SH-SY5Y (cell line): ENCODE data around the gene ADAMTSL1.

Experiments
- GATA2 ChIP-seq: IDR thresholded peaks from 2 replicates; pipeline ENCODE4 v1.6.1; 2011; ENCODE audit warnings: mild to moderate bottlenecking, low read depth, low read length
- GATA3 ChIP-seq: IDR thresholded peaks from 2 replicates; pipeline ENCODE4 v1.6.1; 2011; ENCODE audit warnings: low read depth, mild to moderate bottlenecking, low read length, moderate library complexity

The ADAMTSL1 gene

DNA sequence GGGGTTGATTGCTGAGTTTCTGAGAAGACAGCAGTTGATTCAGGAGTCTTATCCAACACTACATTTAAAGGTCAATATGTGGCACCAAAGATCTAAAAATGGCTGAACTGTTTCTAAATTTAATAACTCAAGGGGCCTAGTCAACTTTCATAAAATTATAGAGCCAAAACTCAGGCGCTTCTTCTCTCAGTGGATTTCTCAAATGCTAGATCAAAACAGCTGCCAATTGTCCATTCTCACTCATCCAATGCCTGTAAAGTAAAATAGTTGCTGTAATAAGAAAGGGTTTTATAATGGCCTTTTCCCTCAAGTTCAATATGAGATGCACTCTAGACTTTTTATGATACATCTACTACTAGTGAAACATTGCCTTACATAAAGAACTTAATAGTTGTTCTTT, 26.5 kb downstream of the ADAMTSL1 start:
- TF ChIP-seq GATA2 (no peak), GATA3 (no peak)

DNA sequence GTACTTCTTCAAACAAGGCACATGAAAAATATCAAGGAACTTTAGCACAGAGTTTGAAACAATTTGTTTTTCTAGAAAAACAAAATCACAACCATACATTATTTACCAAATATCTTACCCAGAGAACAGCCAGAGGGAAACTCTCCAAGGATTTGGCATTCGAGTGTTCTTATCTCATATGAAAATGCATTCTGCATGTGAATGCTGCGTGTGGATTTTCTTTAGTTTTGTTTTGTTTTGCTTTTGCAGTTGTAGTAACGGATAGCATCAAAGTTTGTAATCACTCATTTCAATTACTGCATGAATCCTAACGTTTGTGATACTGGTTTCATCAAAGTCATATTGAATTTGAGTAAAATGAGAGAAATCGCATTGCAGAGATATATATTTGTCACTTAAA, 28.0 kb downstream of the ADAMTSL1 start:
- no peak for TF ChIP-seq GATA3
- TF ChIP-seq GATA2 = no peak

DNA sequence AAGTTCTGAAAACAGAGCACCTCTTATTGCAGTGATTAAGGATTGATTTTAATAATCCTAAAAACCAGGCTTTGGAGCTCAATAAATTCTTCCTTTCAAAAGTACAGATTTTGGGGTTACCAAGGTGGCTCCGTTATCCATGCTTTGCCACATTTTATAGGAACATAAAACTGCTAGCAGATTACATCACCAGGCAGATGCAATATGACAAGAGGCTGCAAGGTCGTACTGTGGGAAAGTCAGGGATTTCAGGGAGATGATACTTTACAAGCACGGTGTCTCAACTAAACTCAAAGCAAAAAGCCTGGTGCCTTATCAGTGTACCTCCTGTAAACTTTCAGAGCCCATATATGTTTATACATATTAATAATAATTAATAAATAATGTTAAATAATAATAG, 28.6 kb downstream of the ADAMTSL1 start:
- TF ChIP-seq GATA2 = no peak
- no peak for TF ChIP-seq GATA3

DNA sequence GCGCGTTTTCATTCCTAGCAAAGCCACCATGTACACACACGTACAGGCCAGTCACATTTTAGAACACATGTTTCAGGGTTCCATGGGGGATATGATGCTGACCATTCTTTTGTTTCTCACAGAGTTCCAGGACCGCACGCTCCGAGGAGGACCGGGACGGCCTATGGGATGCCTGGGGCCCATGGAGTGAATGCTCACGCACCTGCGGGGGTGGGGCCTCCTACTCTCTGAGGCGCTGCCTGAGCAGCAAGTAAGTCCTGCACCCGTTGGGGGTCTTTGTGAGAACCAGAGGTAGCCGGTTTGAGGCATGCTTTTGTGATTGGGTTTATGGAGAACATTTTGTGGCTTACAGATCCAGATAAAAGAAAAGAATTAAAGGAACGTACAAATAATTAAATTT, 30.8 kb downstream of the ADAMTSL1 start:
- TF ChIP-seq GATA2 (no peak), GATA3 (no peak)

DNA sequence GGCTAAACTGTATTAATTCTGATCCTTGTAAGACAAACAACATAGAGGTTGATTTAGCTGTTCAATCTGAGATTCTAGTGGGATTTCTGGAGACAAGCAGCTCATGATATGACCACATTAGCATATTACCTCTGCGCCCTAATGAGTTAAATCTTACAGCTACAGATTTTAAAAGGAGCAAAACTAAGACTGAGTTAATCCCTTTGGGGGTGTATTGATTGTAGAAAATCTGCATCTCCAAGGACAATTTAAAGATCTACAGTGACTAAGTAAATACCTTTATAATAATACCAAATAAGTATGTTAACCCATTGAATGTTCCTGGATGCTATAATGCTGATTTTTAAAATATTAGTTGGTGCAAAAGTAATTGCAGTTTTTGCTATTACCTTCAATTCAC, 33.2 kb downstream of the ADAMTSL1 start:
- TF ChIP-seq GATA3 = no peak
- TF ChIP-seq GATA2 = no peak

DNA sequence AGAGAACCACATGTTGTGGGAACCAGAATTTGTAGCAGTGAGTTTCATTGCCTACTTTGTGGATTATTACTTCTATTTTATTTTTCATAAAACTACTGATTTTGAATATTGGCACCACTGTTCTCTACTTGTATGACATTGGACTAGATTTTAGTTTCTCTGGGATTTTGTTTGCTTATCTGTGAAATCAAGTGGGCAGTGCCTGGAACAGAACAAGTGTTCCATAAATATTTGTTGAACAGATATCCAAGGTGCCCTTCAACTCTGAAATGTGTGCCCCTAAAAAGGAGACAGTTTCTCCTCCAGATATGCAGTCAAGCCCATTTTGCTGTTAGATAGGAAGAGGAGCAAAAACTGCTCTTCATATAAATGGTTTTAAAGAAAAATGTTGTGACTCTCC, 42.6 kb downstream of the ADAMTSL1 start:
- TF ChIP-seq GATA2 = no peak; the same call in 1 of the 2 replicates
- TF ChIP-seq GATA3 = no peak

DNA sequence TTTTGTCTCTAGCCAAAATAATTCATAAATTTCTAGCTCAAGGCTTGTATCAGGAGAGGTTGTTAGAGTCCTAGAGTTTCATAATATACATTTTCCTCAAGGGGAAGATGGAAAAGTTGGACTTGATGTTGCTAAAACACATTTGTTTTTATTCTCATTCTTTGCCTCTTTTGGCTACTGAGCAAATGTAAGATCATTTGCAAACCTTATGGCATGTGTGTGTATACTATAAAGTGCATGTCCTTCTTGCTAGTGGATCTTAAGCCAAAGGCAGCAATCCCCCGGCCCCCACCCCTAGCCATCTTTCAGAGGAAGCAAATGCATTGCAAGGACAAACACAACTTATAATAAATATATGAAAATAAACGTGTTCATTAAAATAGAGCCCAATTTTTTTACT, 43.0 kb downstream of the ADAMTSL1 start:
- TF ChIP-seq GATA3 (no peak), GATA2 (no peak)

DNA sequence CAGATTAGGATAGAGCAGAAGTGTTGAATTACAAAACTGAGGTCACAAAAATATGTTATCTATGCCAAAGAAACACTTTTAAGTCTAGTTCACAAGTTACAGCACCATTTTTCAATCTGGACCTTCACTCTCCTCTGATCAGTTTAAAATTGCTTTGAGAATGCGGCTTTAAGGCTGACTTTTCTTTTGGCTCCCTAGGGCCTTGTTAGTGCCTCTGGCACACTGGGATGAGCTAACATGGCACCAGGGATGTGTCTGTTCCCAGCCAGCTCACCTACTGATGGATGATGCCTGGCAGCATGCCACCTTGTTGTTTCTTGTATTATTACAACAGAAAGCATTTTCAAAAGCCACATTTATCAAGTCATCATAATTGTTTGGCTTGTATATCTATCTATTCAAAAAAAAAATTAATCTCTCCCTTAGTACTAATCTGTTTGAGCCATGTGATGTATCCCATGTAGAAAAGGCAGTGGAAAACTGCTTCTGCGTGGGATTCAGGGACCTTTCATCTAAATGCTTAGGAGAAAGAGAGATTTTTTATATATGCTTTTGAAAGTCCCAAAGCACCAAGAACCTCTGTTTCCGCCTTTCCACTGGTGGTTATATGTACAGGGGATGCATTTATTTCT, 46.6 kb downstream of the ADAMTSL1 start:
- no peak for TF ChIP-seq GATA3
- no peak for TF ChIP-seq GATA2

DNA sequence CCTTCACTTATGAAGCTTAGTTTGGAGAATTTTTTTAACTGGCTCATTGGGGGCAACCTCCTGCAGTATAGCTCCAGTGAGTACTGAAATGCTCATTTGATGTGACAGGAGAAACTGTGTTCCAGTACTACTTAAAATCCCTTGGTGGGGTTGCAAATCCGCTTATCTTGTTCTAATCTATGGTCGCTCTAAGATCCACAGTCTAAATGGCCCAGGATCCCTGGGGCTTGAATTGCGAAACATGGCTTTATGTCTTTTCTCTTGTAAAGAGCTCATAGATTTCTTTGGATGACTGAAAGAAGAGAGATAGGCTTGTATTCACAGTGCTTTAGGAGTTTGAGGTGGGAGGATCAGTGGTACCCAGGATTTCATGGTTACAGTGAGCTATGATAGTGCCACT, 52.7 kb downstream of the ADAMTSL1 start:
- TF ChIP-seq GATA3 (no peak), GATA2 (no peak)

DNA sequence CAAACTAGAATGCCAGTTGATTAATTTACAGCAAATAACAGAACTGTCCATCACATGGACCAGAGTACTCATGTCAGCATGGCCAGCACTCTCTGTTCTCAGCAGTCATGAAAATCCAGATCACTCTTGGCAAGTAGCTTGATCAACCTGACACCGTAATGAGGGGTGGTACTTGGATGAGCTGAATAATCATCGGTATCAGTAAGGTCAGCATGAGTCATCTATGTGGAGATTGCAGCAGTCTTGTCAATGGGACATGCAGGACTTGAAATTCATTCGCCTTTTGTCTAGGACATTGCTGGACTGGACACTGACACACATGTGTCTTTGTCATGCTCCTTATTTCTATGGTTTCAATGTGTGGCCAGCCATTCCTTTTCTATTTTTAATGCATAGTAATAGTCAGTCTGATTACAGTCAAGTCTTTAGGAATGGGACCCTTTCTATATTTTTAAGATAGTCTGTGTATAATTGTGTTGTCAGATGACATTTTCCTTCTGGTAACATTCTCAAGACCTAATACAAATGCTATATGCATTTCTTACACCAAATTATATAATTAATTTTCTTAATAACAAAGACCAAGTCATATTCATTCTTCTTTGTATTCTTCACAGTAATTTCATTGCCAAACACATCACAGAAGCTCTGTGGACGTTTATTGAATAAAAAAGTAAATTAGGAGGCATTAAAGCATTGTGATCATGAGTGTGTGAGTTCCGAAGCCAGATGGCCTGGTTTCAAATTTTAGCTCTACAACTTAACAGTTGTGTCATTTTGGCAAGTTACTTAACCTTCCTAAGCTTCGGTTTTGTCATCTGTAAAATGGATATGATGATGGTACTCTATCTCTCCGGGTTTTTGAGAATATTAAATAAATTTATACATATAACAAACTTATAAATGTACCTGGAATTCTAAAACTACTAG, 57.4 kb downstream of the ADAMTSL1 start:
- TF ChIP-seq GATA2 = no peak
- TF ChIP-seq GATA3 = no peak

DNA sequence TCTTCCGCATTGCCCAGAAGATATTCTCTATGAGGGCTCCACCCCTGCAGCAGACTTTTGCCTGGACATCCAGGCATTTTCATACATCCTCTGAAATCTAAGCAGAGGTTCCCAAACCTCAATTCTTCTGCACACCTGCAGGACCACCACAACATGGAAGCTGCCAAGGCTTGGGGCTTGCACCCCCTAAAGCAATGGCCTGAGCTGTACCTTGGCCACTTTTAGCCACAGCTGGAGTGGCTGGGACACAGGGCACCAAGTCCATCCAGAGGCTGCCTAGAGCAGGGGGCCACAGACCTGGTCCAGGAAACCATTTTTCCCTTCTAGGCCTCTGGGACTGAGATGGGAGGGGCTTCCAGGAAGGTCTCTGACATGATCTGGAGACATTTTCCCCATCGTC, 60.7 kb downstream of the ADAMTSL1 start:
- TF ChIP-seq GATA3 (no peak), GATA2 (no peak)

DNA sequence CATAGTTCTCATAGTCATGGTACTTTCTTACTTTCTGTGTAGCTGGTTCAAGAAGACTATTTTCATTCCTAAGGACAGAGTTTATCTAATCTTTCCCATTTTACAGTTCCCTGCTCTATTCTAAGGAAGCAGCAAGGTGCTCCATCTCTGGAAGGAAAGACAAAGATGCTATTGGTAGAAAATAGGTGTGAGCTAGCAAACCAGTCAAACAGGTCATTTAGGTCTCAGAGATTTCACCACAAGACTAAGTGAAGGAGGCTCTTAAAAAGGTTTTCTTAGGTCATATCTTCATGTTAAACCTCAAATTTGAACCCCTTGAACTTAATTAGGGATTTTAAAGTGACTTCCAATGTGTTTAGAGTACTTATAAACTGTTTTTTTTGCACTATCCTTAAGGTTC, 62.6 kb downstream of the ADAMTSL1 start:
- TF ChIP-seq GATA3 = no peak
- TF ChIP-seq GATA2 = no peak

DNA sequence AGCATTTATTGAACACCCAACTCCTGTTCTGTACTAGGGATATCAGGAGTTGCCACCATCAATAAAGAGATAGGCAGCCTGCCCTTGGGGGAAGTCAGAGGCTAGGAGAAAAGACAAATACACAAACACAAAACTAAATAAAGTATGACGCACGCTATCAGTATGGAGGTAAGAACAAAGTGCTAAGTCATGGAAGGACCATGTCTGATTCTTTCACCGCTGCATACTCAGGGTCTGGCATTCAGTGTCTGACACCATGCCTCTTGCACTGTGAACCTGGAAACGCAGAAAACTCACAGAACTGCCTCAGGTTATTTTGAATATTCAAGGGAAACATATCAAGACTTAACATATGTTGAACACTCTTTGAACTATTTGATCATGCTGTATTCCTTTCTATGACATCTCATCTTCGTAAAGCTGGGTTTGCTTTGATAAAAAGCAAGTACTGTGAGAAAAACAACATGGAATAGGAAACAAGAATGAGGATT, 65.3 kb downstream of the ADAMTSL1 start:
- TF ChIP-seq GATA3 (no peak), GATA2 (no peak)

DNA sequence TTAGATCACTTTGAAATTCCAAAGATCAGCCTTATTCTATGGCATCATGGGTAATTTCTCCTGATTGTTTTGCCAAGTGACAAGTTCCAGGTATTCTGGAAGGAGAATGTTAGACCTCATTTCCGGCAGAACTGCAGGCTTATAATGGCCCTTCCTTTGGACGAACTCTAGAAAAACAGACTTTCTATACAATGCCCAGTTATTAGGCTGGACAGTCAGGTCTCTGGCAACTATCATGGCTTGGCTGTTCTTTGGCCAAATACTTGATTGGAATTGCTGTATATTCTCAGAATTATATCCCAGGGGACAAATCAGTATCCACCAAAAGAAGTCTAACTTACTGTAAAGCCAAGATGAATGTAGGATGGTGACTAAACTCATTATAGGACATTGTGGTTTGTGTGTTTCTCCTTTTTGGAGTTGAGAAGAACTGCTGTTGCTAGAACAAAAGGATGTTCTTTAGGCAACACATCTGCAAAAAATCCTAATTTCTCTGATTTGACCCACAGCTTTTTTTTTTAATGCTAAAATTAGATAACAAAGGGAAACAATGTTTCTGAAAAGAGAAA, 69.0 kb downstream of the ADAMTSL1 start:
- TF ChIP-seq GATA2 = no peak

DNA sequence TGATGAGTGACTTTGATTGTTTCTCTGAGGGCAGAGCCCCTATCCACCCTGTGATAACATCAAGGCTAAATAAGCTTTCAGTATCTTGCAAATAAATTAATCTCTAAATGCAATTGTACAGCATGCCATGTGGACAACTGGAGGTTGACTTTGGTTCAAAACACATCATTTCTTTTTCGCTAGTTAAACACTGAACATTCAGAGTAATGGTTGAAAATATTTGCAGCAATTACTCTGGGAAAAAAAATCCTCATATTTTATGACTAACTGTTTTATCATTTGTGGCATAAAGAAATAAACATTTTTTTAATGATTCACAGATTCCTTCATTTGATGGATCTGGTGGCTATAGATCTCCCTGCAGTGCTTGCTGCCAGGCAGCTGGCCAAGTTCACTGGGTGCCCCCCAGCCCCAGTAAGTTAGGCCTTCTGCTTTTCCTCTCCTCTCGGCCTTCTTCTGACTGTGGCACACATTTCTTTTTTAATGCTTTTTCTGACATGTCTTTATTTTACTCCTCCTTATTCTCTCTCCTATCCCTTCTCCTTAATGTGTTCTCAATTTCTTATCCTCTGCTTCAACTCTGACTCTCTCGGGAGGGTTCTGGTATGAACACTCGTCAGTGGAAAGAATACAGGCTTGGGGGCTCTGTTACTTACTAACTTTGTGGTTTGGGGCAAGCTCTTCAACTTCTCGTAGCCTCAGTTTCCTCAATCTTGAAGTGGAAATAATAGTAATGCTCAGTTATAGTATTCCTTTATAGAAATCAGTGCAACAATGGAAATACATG, 69.6 kb downstream of the ADAMTSL1 start:
- TF ChIP-seq GATA2 (peak; percentile 90; the same call in 1 of the 2 replicates), GATA3 (peak; percentile 97)
